Left lung (tissue), 14 donors: Measurements from ENCODE around the gene SCRG1. TPM values are rescaled to one million over a fixed set of nuclear protein-coding genes. Genes with fewer than 3 reads are reported as not detected.

Source experiments
- ATAC-seq: fragments of 200-7000 bp; cut with Tn5 transposase; one replicate; pipeline ENCODE4 v1.9.1; 2020; ENCODE audit warnings: moderate library complexity
- DNase-seq, 4 donors: peaks; one replicate each; pipeline ENCODE4 v3.0.0-alpha.2; 2013 to 2020
- H3K27ac ChIP-seq, 2 donors: fragments of 200-600 bp; sonication (generic) in 1 of 2; one replicate each; pipeline versions ENCODE4 v1.5.0 to v1.8.0; 2020 to 2021
- H3K27me3 ChIP-seq, 2 donors: fragments of 200-600 bp; sonication (generic) in 1 of 2; one replicate each; pipeline versions ENCODE4 v1.5.0 to v1.8.0; 2020 to 2021
- H3K36me3 ChIP-seq, 2 donors: fragments of 200-600 bp; sonication (generic) in 1 of 2; one replicate each; pipeline versions ENCODE4 v1.5.0 to v1.8.0; 2020 to 2021
- H3K4me1 ChIP-seq, 2 donors: fragments of 200-600 bp; one replicate each; pipeline ENCODE4 v1.8.0; 2021
- H3K4me3 ChIP-seq, 2 donors: fragments of 200-600 bp; sonication (generic) in 1 of 2; one replicate each; pipeline versions ENCODE4 v1.5.0 to v1.8.0; 2020 to 2021; ENCODE audit warnings: mild to moderate bottlenecking in 1 of 2
- H3K9me3 ChIP-seq, 2 donors: fragments of 200-600 bp; sonication (generic) in 1 of 2; one replicate each; pipeline versions ENCODE4 v1.5.0 to v1.8.0; 2020 to 2021
- intact Hi-C, 2 donors: fragments of 100-400 bp; cut with DNase I; formaldehyde crosslinking; loops; one replicate each; pipeline versions ENCODE4 v1.11.2 to v1.14.2; 2022
- long read RNA-seq, 12 donors: library from polyadenylated mRNA in 2 of 12; unstranded in 2 of 12; transcript quantifications; one replicate each; pipeline ENCODE4 v2.0.0 and lab custom pipeline, GENCODE V29; 2019 to 2026
- polyA plus RNA-seq, 6 donors: library from polyadenylated mRNA; unstranded; fragments of 120-200 nt; gene quantifications; one replicate each; pipeline ENCODE4 v1.2.1, GENCODE V29; 2013; ENCODE audit not compliant: insufficient read length in 6 of 6
- total RNA-seq, 2 donors: library from RNA; stranded (reverse); fragmentation: NEBNext Ultra II Directional; extraction: Animal tissue kit (Norgen Biotek cat#: 25700); gene quantifications; one replicate each; pipeline ENCODE4 v1.2.1, GENCODE V29; 2021
- TF ChIP-seq, protein P1 (sequence below), 2 donors: fragments of 200-600 bp; sonication (generic) in 1 of 2; IDR thresholded peaks; one replicate each; pipeline versions ENCODE4 v1.5.0 to v1.8.0; 2021; ENCODE audit warnings: antibody characterized with exemption in 2 of 2
- donor health status: DM: no; HTN: yes; CAD: no.
- donor health status: DM: no; HTN: no; CAD: no.

SCRG1 gene
- total RNA-seq (under 1 TPM; 0.79 to 0.85 TPM), polyA plus RNA-seq (under 1 TPM; 0.36 to 0.76 (median 0.52) TPM)
- long read RNA-seq, donor 1: 0 reads
- long read RNA-seq, donor 2: 0 reads
- long read RNA-seq, donor 3, full-length matches to known transcripts: 1 of 1 reads
- long read RNA-seq, donor 3, partial matches to known transcripts: 0 of 1 reads
- long read RNA-seq, donor 3, other reads (novel, unspliced or antisense): 0 of 1 reads
- long read RNA-seq, donor 4, full-length matches to known transcripts: 7 of 7 reads
- long read RNA-seq, donor 4, partial matches to known transcripts: 0 of 7 reads
- long read RNA-seq, donor 4, other reads (novel, unspliced or antisense): 0 of 7 reads
- long read RNA-seq, donor 5: 0 reads
- long read RNA-seq, donor 6, full-length matches to known transcripts: 2 of 2 reads
- long read RNA-seq, donor 6, partial matches to known transcripts: 0 of 2 reads
- long read RNA-seq, donor 6, other reads (novel, unspliced or antisense): 0 of 2 reads
- long read RNA-seq, donor 7: 0 reads
- long read RNA-seq, donor 8: 0 reads
- long read RNA-seq, donor 9: 0 reads
- long read RNA-seq, donor 10, full-length matches to known transcripts: 3 of 3 reads
- long read RNA-seq, donor 10, partial matches to known transcripts: 0 of 3 reads
- long read RNA-seq, donor 10, other reads (novel, unspliced or antisense): 0 of 3 reads
- long read RNA-seq, donor 11, full-length matches to known transcripts: 199 of 264 reads
- long read RNA-seq, donor 11, partial matches to known transcripts: 60 of 264 reads
- long read RNA-seq, donor 11, other reads (novel, unspliced or antisense): 5 of 264 reads
- long read RNA-seq, donor 12, full-length matches to known transcripts: 1 of 1 reads
- long read RNA-seq, donor 12, partial matches to known transcripts: 0 of 1 reads
- long read RNA-seq, donor 12, other reads (novel, unspliced or antisense): 0 of 1 reads

GRCh38 chr4:173398779-173399415, at the start of gene SCRG1:
Gene SCRG1 (minus strand): TSS chr4:173399116. CDS start chr4:173391414, 7,702 bp downstream.
- TF ChIP-seq, protein P1, sequence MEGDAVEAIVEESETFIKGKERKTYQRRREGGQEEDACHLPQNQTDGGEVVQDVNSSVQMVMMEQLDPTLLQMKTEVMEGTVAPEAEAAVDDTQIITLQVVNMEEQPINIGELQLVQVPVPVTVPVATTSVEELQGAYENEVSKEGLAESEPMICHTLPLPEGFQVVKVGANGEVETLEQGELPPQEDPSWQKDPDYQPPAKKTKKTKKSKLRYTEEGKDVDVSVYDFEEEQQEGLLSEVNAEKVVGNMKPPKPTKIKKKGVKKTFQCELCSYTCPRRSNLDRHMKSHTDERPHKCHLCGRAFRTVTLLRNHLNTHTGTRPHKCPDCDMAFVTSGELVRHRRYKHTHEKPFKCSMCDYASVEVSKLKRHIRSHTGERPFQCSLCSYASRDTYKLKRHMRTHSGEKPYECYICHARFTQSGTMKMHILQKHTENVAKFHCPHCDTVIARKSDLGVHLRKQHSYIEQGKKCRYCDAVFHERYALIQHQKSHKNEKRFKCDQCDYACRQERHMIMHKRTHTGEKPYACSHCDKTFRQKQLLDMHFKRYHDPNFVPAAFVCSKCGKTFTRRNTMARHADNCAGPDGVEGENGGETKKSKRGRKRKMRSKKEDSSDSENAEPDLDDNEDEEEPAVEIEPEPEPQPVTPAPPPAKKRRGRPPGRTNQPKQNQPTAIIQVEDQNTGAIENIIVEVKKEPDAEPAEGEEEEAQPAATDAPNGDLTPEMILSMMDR (IDR thresholded peaks at IDR 0.05): no peak
- Histone ChIP-seq H3K4me1 (no peaks in the 10 kb centered on the region), H3K4me3 (no peak within 1 kb of the TSS), H3K36me3 (peaks cover 0 to 3% of the 10 kb centered on the region in 2 donors), H3K9me3 (no peaks in the 10 kb centered on the region), H3K27me3 (no peaks in the 10 kb centered on the region), H3K27ac (no peak within 1 kb of the TSS)
- intact Hi-C loops: no loop called here
- DNase-seq (peak in 1 of 4 donors; percentile 25), ATAC-seq (peak; percentile 24)

DNA sequence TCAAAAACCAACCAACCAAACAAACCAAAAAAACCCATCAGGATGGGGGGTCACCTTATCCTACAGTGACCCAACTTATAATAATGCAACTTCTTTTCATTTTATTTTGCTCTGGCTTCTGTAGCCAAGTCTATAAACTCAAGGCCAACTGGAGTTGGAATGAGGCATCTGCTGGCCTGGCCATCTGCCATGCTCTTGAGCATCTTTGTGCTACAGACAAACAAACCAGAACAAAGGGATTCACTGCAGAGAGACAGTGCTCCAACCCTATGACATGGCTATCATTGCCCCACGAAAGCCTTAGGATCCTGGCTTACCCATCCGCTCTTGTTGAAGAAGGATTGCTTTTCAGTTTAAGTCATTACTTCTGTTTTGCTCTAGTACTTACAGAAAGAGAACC, 49.2 kb upstream of the SCRG1 start:
- H3K9me3 ChIP-seq: no peaks in the 10 kb centered on the region
- no peaks in the 10 kb centered on the region for H3K27me3 ChIP-seq
- DNase-seq (peak in 2 of 4 donors; percentile 10), ATAC-seq (no peak)
- intact Hi-C loops: no loop called here
- H3K36me3 ChIP-seq: no peaks in the 10 kb centered on the region
- H3K4me3 ChIP-seq: no peak overlapping the region
- H3K4me1 ChIP-seq: no peaks in the 10 kb centered on the region
- no peak overlapping the region for H3K27ac ChIP-seq
- TF ChIP-seq, protein P1 (IDR thresholded peaks at IDR 0.05): no peak

- no peaks in the 10 kb centered on the region for H3K36me3 ChIP-seq
- H3K27ac ChIP-seq: no peak overlapping the region
- no peaks in the 10 kb centered on the region for H3K4me1 ChIP-seq
- H3K27me3 ChIP-seq: no peaks in the 10 kb centered on the region
- H3K9me3 ChIP-seq: no peaks in the 10 kb centered on the region
- no peak for DNase-seq
- intact Hi-C loops: no loop called here
- TF ChIP-seq, protein P1 (IDR thresholded peaks at IDR 0.05): no peak
- H3K4me3 ChIP-seq: no peak overlapping the region
- no peak for ATAC-seq
Measured at GRCh38 chr4:173446416-173446815, 47.5 kb upstream of the SCRG1 start.

GRCh38 chr4:173443121-173443520, 44.2 kb upstream of the SCRG1 start:
- Histone ChIP-seq H3K4me1 (no peaks in the 10 kb centered on the region), H3K9me3 (peaks cover 0 to 5% of the 10 kb centered on the region in 2 donors), H3K36me3 (no peaks in the 10 kb centered on the region), H3K4me3 (no peak overlapping the region), H3K27ac (no peak overlapping the region), H3K27me3 (no peaks in the 10 kb centered on the region)
- TF ChIP-seq, protein P1 (IDR thresholded peaks at IDR 0.05): no peak
- ATAC-seq (no peak), DNase-seq (no peak)
- intact Hi-C loops: no loop called here
